ENCODE measurements around the gene PCNX3.

Gene PCNX3

DNA sequence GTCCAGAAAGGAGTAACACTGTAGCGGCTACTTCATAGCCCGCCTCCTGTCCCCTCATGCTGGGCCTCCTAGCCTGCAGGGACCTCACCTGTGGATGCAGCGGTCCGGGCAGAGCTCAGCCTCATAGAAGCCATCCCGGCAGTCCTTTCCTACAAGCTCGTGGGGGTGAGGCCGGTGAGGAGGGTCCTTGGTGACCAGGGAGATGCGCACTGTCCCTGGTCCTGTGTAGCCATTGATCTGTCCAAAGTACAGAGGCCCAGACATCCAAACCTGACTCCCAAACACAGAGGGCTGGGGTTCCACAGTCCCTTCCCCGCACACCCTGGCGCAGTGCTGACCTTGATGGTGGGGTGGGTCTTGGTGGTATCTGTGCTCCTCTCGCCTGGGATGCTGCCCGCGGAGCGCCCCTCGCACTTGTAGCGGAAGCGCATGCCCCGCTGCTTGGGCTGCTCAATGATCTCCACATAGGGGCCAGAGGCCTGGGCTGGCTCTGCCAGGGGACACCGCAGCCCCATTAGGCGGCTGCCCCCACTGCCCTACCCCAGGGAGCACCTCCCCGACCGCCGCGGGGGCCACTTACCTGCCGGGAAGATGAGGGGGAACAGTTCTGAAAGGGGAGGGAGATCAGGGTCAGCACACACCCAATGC lies 46.1 kb downstream of the PCNX3 start:
- Histone ChIP-seq H3K36me3 (peaks cover 47% of the 10 kb centered on the region), H3K27me3 (ENCODE audit: insufficient read depth, low read depth, severe bottlenecking) (no peaks in the 10 kb centered on the region), H3K4me3 (ENCODE audit: low read depth, low read length) (peak overlapping the region; percentile 91), H3K9me3 (ENCODE audit: severe bottlenecking) (no peaks in the 10 kb centered on the region), H3K27ac (no peak overlapping the region)
- DNase-seq, result no peak
- TF ChIP-seq, protein P1, sequence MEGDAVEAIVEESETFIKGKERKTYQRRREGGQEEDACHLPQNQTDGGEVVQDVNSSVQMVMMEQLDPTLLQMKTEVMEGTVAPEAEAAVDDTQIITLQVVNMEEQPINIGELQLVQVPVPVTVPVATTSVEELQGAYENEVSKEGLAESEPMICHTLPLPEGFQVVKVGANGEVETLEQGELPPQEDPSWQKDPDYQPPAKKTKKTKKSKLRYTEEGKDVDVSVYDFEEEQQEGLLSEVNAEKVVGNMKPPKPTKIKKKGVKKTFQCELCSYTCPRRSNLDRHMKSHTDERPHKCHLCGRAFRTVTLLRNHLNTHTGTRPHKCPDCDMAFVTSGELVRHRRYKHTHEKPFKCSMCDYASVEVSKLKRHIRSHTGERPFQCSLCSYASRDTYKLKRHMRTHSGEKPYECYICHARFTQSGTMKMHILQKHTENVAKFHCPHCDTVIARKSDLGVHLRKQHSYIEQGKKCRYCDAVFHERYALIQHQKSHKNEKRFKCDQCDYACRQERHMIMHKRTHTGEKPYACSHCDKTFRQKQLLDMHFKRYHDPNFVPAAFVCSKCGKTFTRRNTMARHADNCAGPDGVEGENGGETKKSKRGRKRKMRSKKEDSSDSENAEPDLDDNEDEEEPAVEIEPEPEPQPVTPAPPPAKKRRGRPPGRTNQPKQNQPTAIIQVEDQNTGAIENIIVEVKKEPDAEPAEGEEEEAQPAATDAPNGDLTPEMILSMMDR (IDR thresholded peaks at IDR 0.05; ENCODE audit: low read depth, low read length), result no peak

DNA sequence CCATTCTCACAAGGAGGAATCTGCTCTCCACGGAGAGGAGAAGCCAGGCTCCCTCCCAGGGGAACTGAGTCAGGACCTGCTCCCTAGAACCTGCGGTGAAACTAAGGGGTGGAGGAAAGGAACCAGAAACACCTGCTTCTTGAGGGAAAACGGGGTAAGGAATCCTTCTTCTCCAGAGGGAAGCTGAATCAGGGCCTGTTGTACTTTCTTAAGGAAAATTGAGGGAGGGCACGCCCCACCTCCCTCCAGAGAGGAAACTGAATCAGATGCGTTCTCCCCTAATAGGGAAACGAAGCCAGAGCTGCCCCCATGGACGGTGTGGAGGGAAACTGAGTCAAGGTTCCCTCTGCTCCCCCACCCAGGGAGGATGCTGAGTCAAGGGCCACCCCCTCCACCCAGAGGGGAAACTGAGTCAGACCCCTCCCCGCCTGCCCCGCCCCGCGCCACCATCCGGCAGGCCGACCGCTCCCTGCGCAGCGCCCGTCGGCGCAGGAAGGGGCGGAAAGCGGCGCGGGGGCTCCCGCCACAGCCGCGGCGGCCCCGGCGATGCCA lies 46.7 kb downstream of the PCNX3 start:
- H3K4me3 ChIP-seq (ENCODE audit: low read depth, low read length), result peak overlapping the region; percentile 91
- H3K27ac ChIP-seq, result peak overlapping the region; percentile 38; the same call in 1 of the 2 replicates
- DNase-seq, result no peak
- TF ChIP-seq, protein P1 (IDR thresholded peaks at IDR 0.05; ENCODE audit: low read depth, low read length), result no peak
- peaks cover 41% of the 10 kb centered on the region for H3K36me3 ChIP-seq
- H3K9me3 ChIP-seq (ENCODE audit: severe bottlenecking), result no peaks in the 10 kb centered on the region
- no peaks in the 10 kb centered on the region for H3K27me3 ChIP-seq (ENCODE audit: insufficient read depth, low read depth, severe bottlenecking)

DNA sequence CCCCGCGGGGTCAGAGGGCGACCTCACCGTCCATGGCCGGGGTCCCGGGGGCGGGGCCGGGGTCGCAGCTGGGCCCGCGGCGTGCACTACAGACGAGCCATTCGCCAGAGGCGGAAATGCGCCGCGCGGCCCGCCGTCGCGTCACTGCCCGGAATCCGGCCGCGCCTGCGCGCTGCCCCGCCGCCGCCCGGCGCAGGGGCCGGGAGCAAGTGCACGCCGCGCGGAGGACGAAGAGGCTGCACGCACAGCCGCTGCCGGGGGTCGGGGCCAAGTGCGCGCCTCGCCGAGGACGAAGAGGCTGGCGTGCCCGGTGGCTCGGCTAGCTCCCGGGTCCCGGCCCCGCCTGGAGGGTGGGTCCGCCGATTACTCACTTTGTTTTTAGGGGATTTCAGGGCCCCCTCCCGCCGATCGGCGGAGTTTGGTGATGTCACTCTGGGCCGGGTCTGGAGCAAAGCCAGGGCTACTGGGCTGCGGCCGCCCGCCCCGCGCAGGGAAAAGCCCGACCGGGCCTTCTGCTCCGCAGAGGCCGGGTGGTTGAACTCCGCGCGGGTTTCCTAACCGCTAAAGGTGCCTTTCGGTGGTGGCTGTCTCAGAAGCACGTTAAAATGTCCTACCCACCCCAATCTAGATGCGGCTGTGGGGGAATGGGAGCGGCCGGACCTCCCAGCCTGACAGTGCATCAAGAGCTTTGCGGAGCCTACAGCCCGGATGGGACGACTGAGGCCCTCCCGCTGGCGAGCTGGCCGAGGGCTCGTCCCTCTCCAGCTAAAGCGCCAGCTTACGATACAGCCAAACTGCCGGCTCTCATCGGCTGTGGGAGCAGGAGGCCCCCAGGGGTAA lies 47.4 kb downstream of the PCNX3 start, which contains the start of gene RELA:
Gene RELA (minus strand): TSS at position 118 of the 840 bp plus-strand sequence. CDS start 84 bp downstream, at position 34.
- peak within 1 kb of the TSS; percentile 84 for H3K27ac ChIP-seq
- peak; percentile 89 for DNase-seq
- no peaks in the 10 kb centered on the region for H3K9me3 ChIP-seq (ENCODE audit: severe bottlenecking)
- H3K27me3 ChIP-seq (ENCODE audit: insufficient read depth, low read depth, severe bottlenecking), result no peaks in the 10 kb centered on the region
- TF ChIP-seq, protein P1 (IDR thresholded peaks at IDR 0.05; ENCODE audit: low read depth, low read length), result no peak
- peaks cover 34% of the 10 kb centered on the region for H3K36me3 ChIP-seq
- peak within 1 kb of the TSS; percentile 91 for H3K4me3 ChIP-seq (ENCODE audit: low read depth, low read length)

DNA sequence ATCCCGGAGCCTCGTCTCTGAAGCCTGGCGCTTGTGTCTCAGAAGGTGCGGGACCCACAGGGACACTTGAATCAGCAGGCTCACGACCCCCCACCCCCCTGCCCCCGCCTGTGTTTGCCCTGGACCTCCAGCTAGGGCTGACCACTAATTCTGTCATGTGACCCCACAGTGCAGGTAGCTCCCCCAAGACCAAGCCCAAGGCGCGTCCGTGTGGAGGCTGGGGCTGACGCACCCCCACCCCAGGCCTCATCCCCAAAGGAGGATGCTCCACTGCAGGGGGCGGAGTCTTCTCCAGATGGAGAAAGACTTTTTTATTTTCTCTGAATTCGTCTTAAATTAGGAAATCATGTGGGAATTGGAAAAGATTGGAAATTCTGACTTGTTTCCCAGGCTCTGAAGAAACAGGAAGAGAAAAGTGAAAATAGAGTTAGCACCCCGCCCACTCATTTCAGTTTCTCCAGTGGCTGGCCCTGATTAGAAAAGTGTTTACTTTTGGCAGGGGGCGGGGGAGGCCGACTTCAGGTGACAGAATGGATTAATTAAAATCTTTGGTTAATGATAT lies 48.1 kb downstream of the PCNX3 start:
- peaks cover 27% of the 10 kb centered on the region for H3K36me3 ChIP-seq
- H3K27ac ChIP-seq, result peak overlapping the region; percentile 84
- DNase-seq, result peak; percentile 53
- no peaks in the 10 kb centered on the region for H3K27me3 ChIP-seq (ENCODE audit: insufficient read depth, low read depth, severe bottlenecking)
- no peaks in the 10 kb centered on the region for H3K9me3 ChIP-seq (ENCODE audit: severe bottlenecking)
- TF ChIP-seq, protein P1 (IDR thresholded peaks at IDR 0.05; ENCODE audit: low read depth, low read length), result no peak
- H3K4me3 ChIP-seq (ENCODE audit: low read depth, low read length), result peak overlapping the region; percentile 91

DNA sequence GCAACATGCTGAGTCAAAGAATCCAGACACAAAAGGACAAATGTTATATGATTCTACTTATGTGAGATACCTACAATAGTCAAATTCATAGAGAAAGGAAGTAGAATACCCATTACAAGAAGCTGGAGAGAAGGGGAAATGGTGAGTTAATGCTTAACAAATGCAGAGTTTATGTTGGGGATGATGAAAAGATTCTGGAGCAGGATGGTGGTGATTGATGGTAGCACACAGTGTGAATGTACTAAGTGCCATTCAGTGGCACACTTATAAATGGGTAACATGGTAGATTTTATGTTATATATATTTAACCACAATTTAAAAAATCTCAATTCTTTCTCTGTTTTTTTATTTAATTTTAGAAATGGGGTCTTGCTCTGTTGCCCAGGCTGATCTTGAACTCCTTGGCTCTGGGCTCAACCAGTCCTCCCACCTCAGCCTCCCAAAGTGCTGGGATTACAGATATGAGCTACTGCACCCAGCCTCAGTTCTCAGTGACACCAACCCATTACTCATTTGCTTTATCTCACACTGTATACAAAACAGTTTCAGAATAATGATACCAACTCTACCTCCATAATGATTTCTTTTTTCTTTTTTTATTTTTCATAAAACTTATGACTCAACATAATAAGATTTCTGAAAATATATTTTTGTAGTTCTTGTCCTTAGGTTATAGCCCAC lies 56.7 kb downstream of the PCNX3 start:
- H3K27me3 ChIP-seq (ENCODE audit: insufficient read depth, low read depth, severe bottlenecking), result no peaks in the 10 kb centered on the region
- H3K4me3 ChIP-seq (ENCODE audit: low read depth, low read length), result no peak overlapping the region
- H3K27ac ChIP-seq, result no peak overlapping the region
- TF ChIP-seq, protein P1 (IDR thresholded peaks at IDR 0.05; ENCODE audit: low read depth, low read length), result no peak
- DNase-seq, result no peak
- H3K36me3 ChIP-seq, result no peaks in the 10 kb centered on the region
- H3K9me3 ChIP-seq (ENCODE audit: severe bottlenecking), result no peaks in the 10 kb centered on the region

All from WERI-Rb-1 (cell line).